Liver (tissue), 10 donors: ENCODE results near the gene RABIF. TPM values are rescaled to one million over a fixed set of nuclear protein-coding genes. Genes with fewer than 3 reads are reported as not detected.
"Not testable (repeated sequence)": the region's sequence is repeated elsewhere in the genome, so short reads cannot be mapped to it uniquely, and the experiment has no call there.

ENCODE experiments used
- DNase-seq: peaks from one replicate; pipeline ENCODE4 v3.0.0-alpha.2; 2017; ENCODE audit warnings: low spot score
- H3K27ac ChIP-seq, 2 donors: one replicate each; pipeline ENCODE4 v1.7.0; 2013; ENCODE audit warnings: inconsistent platforms in 2 of 2, low read length in 2 of 2, control low read depth in 1 of 2, low read depth in 1 of 2, mild to moderate bottlenecking in 1 of 2
- H3K27me3 ChIP-seq, 4 donors: one replicate each; pipeline versions ENCODE4 v1.6.1 to v1.7.0; 2013; ENCODE audit warnings: low read length in 3 of 4, inconsistent platforms in 1 of 4, mild to moderate bottlenecking in 1 of 4, moderate library complexity in 1 of 4; ENCODE audit not compliant: control insufficient read depth in 4 of 4, insufficient read depth in 4 of 4
- H3K36me3 ChIP-seq, 4 donors: one replicate each; pipeline versions ENCODE4 v1.6.1 to v1.7.0; 2013; ENCODE audit warnings: low read length in 3 of 4, mild to moderate bottlenecking in 3 of 4, low read depth in 1 of 4, moderate library complexity in 1 of 4; ENCODE audit not compliant: control insufficient read depth in 4 of 4, insufficient read depth in 3 of 4
- H3K4me1 ChIP-seq, 4 donors: one replicate each; pipeline versions ENCODE4 v1.6.1 to v1.7.0; 2013; ENCODE audit warnings: low read length in 3 of 4, mild to moderate bottlenecking in 3 of 4, moderate library complexity in 1 of 4; ENCODE audit not compliant: control insufficient read depth in 4 of 4, insufficient read depth in 4 of 4
- H3K4me3 ChIP-seq, 3 donors: one replicate each; pipeline versions ENCODE4 v1.6.1 to v1.7.0; 2013; ENCODE audit warnings: low read length in 3 of 3, control low read depth in 1 of 3, low read depth in 1 of 3, mild to moderate bottlenecking in 1 of 3
- H3K9ac ChIP-seq, 2 donors: one replicate each; pipeline ENCODE4 v1.7.0; 2013; ENCODE audit warnings: low read length in 2 of 2, mild to moderate bottlenecking in 2 of 2, moderate library complexity in 2 of 2, control low read depth in 1 of 2, low read depth in 1 of 2
- H3K9me3 ChIP-seq, 4 donors: one replicate each; pipeline versions ENCODE4 v1.6.1 to v1.7.0; 2013; ENCODE audit warnings: low read length in 3 of 4; ENCODE audit not compliant: control insufficient read depth in 4 of 4
- CTCF ChIP-seq: fragments of 150-350 bp; IDR thresholded peaks from 2 replicates; pipeline ENCODE4 v1.5.1; 2017; ENCODE audit warnings: improper control_type of control experiment, low read depth, low read length; ENCODE audit not compliant: missing input control
- FOXA2 ChIP-seq: IDR thresholded peaks from 2 replicates; pipeline ENCODE4 v1.6.1; 2016; ENCODE audit warnings: antibody characterized with exemption
- GABPA ChIP-seq, 2 donors: IDR thresholded peaks in 1 of 2; conservative IDR thresholded peaks in 1 of 2; 2 replicates each; pipeline ENCODE4 v1.6.1; 2016; ENCODE audit warnings: antibody characterized with exemption in 2 of 2, mild to moderate bottlenecking in 1 of 2, moderate library complexity in 1 of 2
- HNF4A ChIP-seq, 2 donors: conservative IDR thresholded peaks; 2 replicates each; pipeline ENCODE4 v1.6.1; 2016; ENCODE audit warnings: antibody characterized with exemption in 2 of 2, mild to moderate bottlenecking in 2 of 2
- HNF4G ChIP-seq: IDR thresholded peaks from 2 replicates; pipeline ENCODE4 v1.6.1; 2016; ENCODE audit warnings: antibody characterized with exemption
- JUND ChIP-seq, 2 donors: IDR thresholded peaks; 2 replicates each; pipeline ENCODE4 v1.6.1; 2016; ENCODE audit warnings: antibody characterized with exemption in 2 of 2
- NR2F2 ChIP-seq: IDR thresholded peaks from 2 replicates; pipeline ENCODE4 v1.6.1; 2016; ENCODE audit warnings: antibody characterized with exemption
- RAD21 ChIP-seq, 2 donors: IDR thresholded peaks; 2 replicates each; pipeline ENCODE4 v1.6.1; 2016; ENCODE audit warnings: antibody characterized with exemption in 2 of 2, mild to moderate bottlenecking in 2 of 2
- REST ChIP-seq: IDR thresholded peaks from 2 replicates; pipeline ENCODE4 v1.6.1; 2016; ENCODE audit warnings: antibody characterized with exemption, mild to moderate bottlenecking
- RXRA ChIP-seq, 2 donors: IDR thresholded peaks; 2 replicates each; pipeline ENCODE4 v1.6.1; 2017 to 2018; ENCODE audit warnings: antibody characterized with exemption in 2 of 2, mild to moderate bottlenecking in 1 of 2
- SP1 ChIP-seq: IDR thresholded peaks from 2 replicates; pipeline ENCODE4 v1.6.1; 2018; ENCODE audit warnings: antibody characterized with exemption, mild to moderate bottlenecking
- TAF1 ChIP-seq: conservative IDR thresholded peaks from 2 replicates; pipeline ENCODE4 v1.6.1; 2016; ENCODE audit warnings: antibody characterized with exemption, mild to moderate bottlenecking
- YY1 ChIP-seq: IDR thresholded peaks from 2 replicates; pipeline ENCODE4 v1.6.1; 2016; ENCODE audit warnings: antibody characterized with exemption, mild to moderate bottlenecking
- WGBS: extraction: QIAGEN DNeasy Blood & Tissue Kit; methylation state at CpG from one replicate; pipeline ENCODE4 v1.1.7; 2013; 5-methylcytosine and 5-hydroxymethylcytosine counted together
- polyA plus RNA-seq, 2 donors: library from polyadenylated mRNA; stranded (reverse) in 1 of 2; unstranded in 1 of 2; fragments of 200-250 nt in 1 of 2; fragments of >200 nt in 1 of 2; fragmentation: Nextera tagmentation in 1 of 2; extraction: Ambion mirVana in 1 of 2; gene quantifications; one replicate each; pipeline versions ENCODE4 v1.2.1 to v1.2.3, GENCODE V29; 2013 to 2015
- small RNA-seq: library from RNA; depleted of rRNA; stranded (forward); fragments of <200 nt; gene quantifications from one replicate; pipeline ENCODE3, GENCODE V24; 2014
- total RNA-seq, 2 donors: library from RNA; depleted of rRNA; stranded (reverse); fragments of >200 nt; gene quantifications; one replicate each; pipeline ENCODE4 v1.2.3, GENCODE V29; 2014
- TF ChIP-seq, protein P1 (sequence below): IDR thresholded peaks from 2 replicates; pipeline ENCODE4 v1.6.1; 2016; ENCODE audit warnings: antibody characterized with exemption
- TF ChIP-seq, protein P2 (sequence below): IDR thresholded peaks from 2 replicates; pipeline ENCODE4 v1.6.1; 2016; ENCODE audit warnings: antibody characterized with exemption
- donor health status: healthy.
- donor health status: healthy.
- donor health status: healthy.
- donor health status: healthy.
- donor health status: healthy.

The RABIF gene
- total and polyA plus RNA-seq, 4 donors, result 3.6 to 7.5 (median 4.3) TPM

GRCh38 chr1:202831906-202832305, 57.0 kb downstream of the RABIF start:
- H3K9ac ChIP-seq, result no peak overlapping the region

GRCh38 chr1:202829223-202829622, 59.7 kb downstream of the RABIF start:
- not testable (repeated sequence) for H3K9me3 ChIP-seq, DNase-seq, H3K9ac ChIP-seq, H3K36me3 ChIP-seq, H3K4me3 ChIP-seq, H3K4me1 ChIP-seq, H3K27ac ChIP-seq, H3K27me3 ChIP-seq
- 97% methylated on average over 9 of the region's 9 CpGs for WGBS

More at GRCh38 chr1:202831906-202832305, 57.0 kb downstream of the RABIF start:
- no peaks in the 10 kb centered on the region for H3K4me1 ChIP-seq
- WGBS, result 85% methylated on average over 3 of the region's 3 CpGs
- DNase-seq, result no peak
- no peak overlapping the region for H3K27ac ChIP-seq
- no peaks in the 10 kb centered on the region for H3K9me3 ChIP-seq
- H3K27me3 ChIP-seq, result no peaks in the 10 kb centered on the region
- no peak for TF ChIP-seq REST
- no peak for TF ChIP-seq FOXA2
- TF ChIP-seq NR2F2, result no peak
- TF ChIP-seq RAD21 (IDR thresholded peaks at IDR 0.05), result no peak
- TF ChIP-seq RXRA (IDR thresholded peaks at IDR 0.05), result no peak
- TF ChIP-seq, protein P1, sequence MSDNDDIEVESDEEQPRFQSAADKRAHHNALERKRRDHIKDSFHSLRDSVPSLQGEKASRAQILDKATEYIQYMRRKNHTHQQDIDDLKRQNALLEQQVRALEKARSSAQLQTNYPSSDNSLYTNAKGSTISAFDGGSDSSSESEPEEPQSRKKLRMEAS, result no peak
- TF ChIP-seq SP1, result no peak
- no peak for TF ChIP-seq CTCF
- TF ChIP-seq TAF1, result no peak
- TF ChIP-seq YY1, result no peak
- no peak for TF ChIP-seq HNF4G
- TF ChIP-seq, protein P2, sequence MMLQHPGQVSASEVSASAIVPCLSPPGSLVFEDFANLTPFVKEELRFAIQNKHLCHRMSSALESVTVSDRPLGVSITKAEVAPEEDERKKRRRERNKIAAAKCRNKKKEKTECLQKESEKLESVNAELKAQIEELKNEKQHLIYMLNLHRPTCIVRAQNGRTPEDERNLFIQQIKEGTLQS, result no peak
- no peak for TF ChIP-seq GABPA (IDR thresholded peaks at IDR 0.05 in 1 of 2, conservative IDR thresholded peaks at IDR 0.05 in 1 of 2)
- no peak for TF ChIP-seq JUND (IDR thresholded peaks at IDR 0.05)
- TF ChIP-seq HNF4A (conservative IDR thresholded peaks at IDR 0.05), result no peak
- no peaks in the 10 kb centered on the region for H3K36me3 ChIP-seq
- H3K4me3 ChIP-seq, result no peak overlapping the region

Small RNA genes lying within 50 kb of the gene (small RNA-seq; reads per million reads assigned to genes)
- not detected for gene RF00019

Other genes starting within 250 kb of the RABIF start
- not detected for gene SYT2, start 178.7 kb downstream of the RABIF start, total RNA-seq
- gene SYT2, start 178.7 kb downstream of the RABIF start, polyA plus RNA-seq, result under 1 TPM; under 0.01 to 0.07 TPM
- 10 to 100 TPM; 19.6 to 33.7 TPM for gene KDM5B, start 80.7 kb downstream of the RABIF start, total RNA-seq
- gene KDM5B, start 80.7 kb downstream of the RABIF start, polyA plus RNA-seq, result 10 to 100 TPM in 1 of 2 donors, 1 to 10 TPM in 1; 3.4 to 10.0 TPM
- gene PCAT6, start 78.2 kb downstream of the RABIF start, total RNA-seq, result not detected
- gene PCAT6, start 78.2 kb downstream of the RABIF start, polyA plus RNA-seq, result 1 to 10 TPM in 1 of 2 donors, under 1 TPM in 1; 0.23 to 1.2 TPM
- gene KLHL12, start 38.1 kb upstream of the RABIF start, total RNA-seq, result 10 to 100 TPM; 13.1 to 17.5 TPM
- gene KLHL12, start 38.1 kb upstream of the RABIF start, polyA plus RNA-seq, result 1 to 10 TPM; 7.2 to 7.8 TPM
- gene ADIPOR1, start 69.2 kb upstream of the RABIF start, total RNA-seq, result 100 to 1,000 TPM in 1 of 2 donors, 10 to 100 TPM in 1; 78.9 to 175 TPM
- gene ADIPOR1, start 69.2 kb upstream of the RABIF start, polyA plus RNA-seq, result 10 to 100 TPM; 58.5 to 62.0 TPM
- 10 to 100 TPM; 32.6 to 36.5 TPM for gene CYB5R1, start 78.1 kb upstream of the RABIF start, total RNA-seq
- gene CYB5R1, start 78.1 kb upstream of the RABIF start, polyA plus RNA-seq, result 10 to 100 TPM; 29.4 to 33.7 TPM
- gene TMEM183A, start 118.2 kb upstream of the RABIF start, total RNA-seq, result 10 to 100 TPM; 46.6 to 48.9 TPM
- gene TMEM183A, start 118.2 kb upstream of the RABIF start, polyA plus RNA-seq, result 10 to 100 TPM; 21.0 to 24.3 TPM
- gene PPFIA4, start 137.3 kb upstream of the RABIF start, total RNA-seq, result under 1 TPM; 0.08 to 0.33 TPM
- gene PPFIA4, start 137.3 kb upstream of the RABIF start, polyA plus RNA-seq, result under 1 TPM; 0.07 to 0.22 TPM
- gene MYOG, start 196.9 kb upstream of the RABIF start, total RNA-seq, result not detected
- gene MYOG, start 196.9 kb upstream of the RABIF start, polyA plus RNA-seq, result not detected
- 1 to 10 TPM in 1 of 2 donors, under 1 TPM in 1; 0.33 to 1.1 TPM for gene ADORA1, start 238.6 kb upstream of the RABIF start, total RNA-seq
- under 1 TPM; 0.37 to 0.38 TPM for gene ADORA1, start 238.6 kb upstream of the RABIF start, polyA plus RNA-seq